ENCODE data around the gene LRTM2. TPM values are rescaled to one million over a fixed set of nuclear protein-coding genes. Genes with fewer than 3 reads are reported as not detected.

The LRTM2 gene
- not detected in 2 replicates for total RNA-seq

GRCh38 chr12:1820191-1820895 is at the start of gene LRTM2:
Gene LRTM2 (plus strand): TSS chr12:1820565. CDS start chr12:1828149, 7,584 bp downstream.
- no peak for DNase-seq (ENCODE audit: low read depth)

- peak; percentile 26 for DNase-seq (ENCODE audit: low read depth)
Observed at GRCh38 chr12:1773937-1774655, 46.3 kb upstream of the LRTM2 start.

GRCh38 chr12:1776170-1776921 is 44.0 kb upstream of the LRTM2 start:
- DNase-seq (ENCODE audit: low read depth) = peak; percentile 69

DNA sequence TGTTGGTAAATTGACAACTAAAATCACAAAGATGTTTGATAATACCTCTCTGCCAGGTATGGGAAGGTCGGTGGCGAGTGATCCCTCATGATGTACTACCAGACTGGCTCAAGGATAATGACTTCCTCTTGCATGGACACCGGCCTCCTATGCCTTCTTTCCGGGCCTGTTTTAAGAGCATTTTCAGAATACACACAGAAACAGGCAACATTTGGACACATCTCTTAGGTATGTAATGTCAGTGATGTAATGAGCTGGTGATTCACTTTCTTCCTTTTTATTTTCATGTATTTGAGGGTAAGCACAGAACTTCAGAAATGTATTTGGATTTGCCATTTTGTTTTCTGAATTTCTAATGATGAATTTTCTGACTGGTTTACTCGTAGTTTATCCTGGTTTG is 42.6 kb upstream of the LRTM2 start:
- DNase-seq (ENCODE audit: low read depth) = peak; percentile 54

DNA sequence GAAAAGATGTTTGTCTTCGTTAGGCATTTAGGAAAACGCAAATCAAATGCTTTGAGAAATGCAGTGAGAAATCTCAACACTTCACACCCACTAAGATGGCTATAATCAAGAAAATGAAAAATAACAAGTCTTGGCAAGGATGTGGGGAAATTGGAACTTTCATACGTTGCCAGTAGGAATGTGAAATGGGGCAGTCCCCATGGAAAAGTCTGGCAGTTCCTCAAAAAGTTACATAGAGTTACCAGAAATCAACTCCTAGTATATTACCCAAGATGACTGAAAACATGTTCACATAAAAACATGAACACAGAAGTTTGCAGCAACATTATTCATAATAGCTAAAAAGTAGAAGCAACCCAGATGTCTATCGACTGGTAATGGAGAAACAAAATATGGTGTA is 41.5 kb upstream of the LRTM2 start:
- DNase-seq (ENCODE audit: low read depth) = no peak

DNA sequence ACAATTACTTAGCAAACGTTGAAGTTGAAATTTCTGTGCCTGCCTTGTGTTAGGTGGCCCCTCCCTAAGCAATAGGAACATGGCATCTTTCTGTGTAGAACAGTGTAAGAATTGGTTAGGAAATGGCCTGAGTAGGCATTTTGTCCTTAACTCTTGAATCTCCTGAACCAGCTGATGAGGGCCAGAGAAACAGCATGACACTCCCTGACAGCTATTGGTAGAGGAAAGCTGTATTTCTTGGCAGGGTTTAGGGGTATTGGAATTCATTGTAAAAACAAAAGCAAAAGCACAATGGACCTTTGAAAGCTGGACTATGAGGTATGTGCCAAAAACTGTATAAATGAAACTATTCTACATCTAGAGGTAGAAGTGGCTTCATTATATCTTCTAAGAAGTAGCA is 40.6 kb upstream of the LRTM2 start:
- DNase-seq (ENCODE audit: low read depth) = no peak

DNA sequence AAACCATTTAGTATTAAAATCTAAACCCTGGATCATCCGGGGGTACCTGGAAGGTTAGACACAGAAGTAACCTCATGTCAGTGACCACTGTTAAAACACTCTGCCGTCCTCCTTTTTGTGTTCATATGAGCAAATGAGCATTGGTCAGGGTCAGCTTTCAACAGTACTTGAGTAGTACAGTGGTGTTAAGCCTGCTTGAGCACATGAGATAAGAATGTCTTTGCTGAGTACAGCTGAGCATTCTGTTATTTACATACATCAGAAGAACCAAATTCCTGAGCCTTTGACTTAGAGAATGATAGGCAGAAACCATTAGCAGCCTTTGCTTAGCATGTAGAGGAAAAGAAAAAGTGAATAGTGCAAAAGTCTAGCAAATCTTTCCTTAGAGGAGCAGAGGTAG is 38.6 kb upstream of the LRTM2 start:
- no peak for DNase-seq (ENCODE audit: low read depth)

- no peak for DNase-seq (ENCODE audit: low read depth)
Observed at GRCh38 chr12:1782215-1782614, 38.1 kb upstream of the LRTM2 start.

GRCh38 chr12:1787714-1788113 is 32.7 kb upstream of the LRTM2 start:
- DNase-seq (ENCODE audit: low read depth) = no peak

GRCh38 chr12:1790444-1790843 is 29.9 kb upstream of the LRTM2 start:
- DNase-seq (ENCODE audit: low read depth) = no peak

DNA sequence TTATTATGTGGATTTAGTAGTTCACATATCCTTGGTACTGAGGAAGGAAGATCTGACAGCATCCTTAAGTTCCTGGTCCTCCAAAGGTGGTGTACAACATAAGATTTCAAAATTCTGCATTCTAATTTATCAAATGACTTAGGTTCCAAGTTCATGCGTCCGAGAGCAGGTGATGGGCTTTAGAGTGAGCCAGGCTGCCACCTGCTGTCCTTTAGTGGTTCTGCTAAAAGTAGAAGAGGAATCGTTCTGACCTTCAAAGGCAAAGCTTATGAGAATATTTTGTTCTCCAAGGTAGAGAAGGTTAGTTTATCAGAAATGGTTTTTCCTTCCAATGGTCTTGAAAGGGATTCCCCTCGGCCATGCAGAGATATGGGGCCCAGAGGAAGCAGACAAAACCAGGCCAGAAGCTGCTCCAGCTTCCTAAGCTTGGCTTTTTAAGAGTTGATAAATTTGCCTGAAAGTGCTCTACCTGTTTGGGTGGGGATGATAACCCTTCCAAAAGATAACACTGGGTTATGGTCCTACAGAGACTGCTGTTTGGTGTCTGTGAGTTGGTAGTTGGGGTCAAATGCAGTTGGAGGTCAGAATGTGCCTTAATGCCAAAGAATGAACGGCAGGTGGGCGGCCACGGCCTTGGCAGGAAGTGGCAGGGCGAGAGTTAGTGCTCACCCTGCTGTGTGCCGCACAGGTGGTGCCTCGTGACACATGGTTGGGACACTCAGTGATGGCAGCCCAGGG is 29.1 kb upstream of the LRTM2 start:
- DNase-seq (ENCODE audit: low read depth) = peak; percentile 61

GRCh38 chr12:1792406-1792805 is 28.0 kb upstream of the LRTM2 start:
- DNase-seq (ENCODE audit: low read depth) = no peak

- no peak for DNase-seq (ENCODE audit: low read depth)
Observed at GRCh38 chr12:1793426-1794210, 26.7 kb upstream of the LRTM2 start.

DNA sequence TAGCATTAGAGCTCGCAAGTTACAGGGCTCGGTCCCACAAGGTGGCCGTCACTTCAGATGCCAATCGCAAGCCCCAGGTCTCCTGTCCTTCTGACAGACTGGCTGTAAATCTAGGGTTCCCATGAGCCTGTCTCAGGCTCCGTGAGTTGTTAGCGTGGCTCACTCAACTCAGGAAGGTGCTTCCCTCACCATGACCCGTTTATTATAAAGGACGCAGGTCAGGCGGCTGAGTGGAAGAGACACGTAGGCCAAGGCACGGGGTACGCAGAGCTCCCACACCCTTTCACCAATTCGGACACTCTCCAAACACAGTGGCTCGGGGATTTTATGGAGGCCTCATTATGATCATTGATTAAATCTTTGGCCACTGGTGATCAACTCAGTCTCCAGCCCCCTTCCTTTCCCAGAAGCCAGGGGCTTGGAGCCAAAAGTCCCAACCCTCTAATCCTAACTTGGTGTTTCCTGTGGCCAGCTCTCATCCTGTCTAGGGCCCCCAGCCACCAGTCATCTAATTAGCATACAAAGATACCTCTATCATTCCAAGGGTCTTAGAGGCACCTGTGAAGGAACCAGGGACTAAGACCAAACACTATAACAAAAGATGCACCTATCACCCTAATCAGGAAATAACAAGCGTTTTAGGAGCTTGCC is 25.8 kb upstream of the LRTM2 start:
- DNase-seq (ENCODE audit: low read depth) = no peak

- no peak for DNase-seq (ENCODE audit: low read depth)
Observed at GRCh38 chr12:1795221-1795784, 25.1 kb upstream of the LRTM2 start.

- DNase-seq (ENCODE audit: low read depth) = peak; percentile 67
Observed at GRCh38 chr12:1795785-1796514, 24.4 kb upstream of the LRTM2 start.

DNA sequence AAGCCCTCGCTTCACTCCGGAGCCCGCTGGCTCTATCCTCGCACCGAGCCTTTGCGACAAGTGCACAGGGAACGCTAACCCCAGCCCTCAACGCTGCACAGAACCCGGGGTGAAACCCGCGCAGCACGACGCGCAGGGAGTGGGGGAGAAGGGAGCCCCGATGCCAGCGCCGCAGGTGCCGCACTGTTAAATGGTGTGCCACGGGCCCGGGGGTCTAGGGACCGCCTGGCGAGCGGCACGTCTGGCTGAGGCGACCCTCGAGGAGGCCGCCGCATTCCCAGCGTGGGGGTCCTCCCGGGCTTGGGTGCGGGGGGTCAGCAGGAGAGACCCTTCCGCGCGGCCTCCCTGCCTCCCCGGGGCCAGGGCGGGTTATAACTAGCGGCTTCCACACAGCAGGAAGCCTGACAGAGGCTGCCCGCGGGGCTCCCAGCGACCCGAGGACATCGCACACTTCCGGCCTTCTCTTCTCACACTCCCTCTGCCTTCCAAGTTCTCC is 23.8 kb upstream of the LRTM2 start:
- no peak for DNase-seq (ENCODE audit: low read depth)

GRCh38 chr12:1797011-1797901 is 23.1 kb upstream of the LRTM2 start:
- no peak for DNase-seq (ENCODE audit: low read depth)
